GM18498 (cell line): ENCODE measurements around the gene CCDC97.
A peak's percentile ranks its signal among the peaks of the same experiment; 100 is the strongest.

ENCODE experiments used
- ATAC-seq: cut with Tn5 transposase; IDR thresholded peaks from one replicate; pipeline ENCODE4 v1.9.1; 2021; ENCODE audit warnings: mild to moderate bottlenecking, moderate library complexity; ENCODE audit not compliant: unreplicated experiment

CCDC97 gene

DNA sequence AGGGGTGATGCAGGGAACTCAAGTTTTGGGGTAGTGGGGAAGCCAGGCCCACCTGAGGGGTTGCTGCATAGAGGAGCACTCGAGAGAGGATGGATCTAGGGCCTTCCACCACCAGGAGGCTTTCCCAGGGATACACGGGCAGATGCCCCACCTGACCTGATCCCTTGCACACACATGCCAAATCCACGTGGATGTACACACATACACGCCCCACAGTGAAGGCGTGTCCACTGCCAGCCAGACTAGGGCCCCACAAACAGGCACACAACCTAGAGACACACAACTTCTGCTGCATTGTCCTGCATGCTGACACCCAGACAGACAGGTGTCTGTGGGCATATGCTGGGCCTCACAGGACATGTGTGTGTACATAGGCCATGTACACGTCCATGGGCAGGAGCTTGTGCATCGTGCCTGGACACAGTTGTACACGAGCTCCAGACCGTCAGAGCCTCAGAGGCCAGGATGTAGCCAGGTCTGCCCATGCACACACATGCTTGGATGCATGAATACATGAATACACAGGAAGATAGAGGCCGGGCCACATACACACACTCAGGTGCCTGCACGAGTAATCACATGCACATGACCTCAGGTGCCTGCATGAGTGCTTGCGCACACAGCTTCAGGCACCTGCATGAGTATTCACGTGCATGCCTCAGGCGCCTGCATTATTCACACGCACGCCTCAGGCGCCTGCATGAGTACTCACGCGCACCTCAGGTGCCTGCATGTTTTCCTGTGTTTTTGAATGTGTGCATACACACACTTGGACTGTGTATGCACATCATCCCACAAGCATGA is 8.9 kb downstream of the CCDC97 start:
- ATAC-seq: no peak

DNA sequence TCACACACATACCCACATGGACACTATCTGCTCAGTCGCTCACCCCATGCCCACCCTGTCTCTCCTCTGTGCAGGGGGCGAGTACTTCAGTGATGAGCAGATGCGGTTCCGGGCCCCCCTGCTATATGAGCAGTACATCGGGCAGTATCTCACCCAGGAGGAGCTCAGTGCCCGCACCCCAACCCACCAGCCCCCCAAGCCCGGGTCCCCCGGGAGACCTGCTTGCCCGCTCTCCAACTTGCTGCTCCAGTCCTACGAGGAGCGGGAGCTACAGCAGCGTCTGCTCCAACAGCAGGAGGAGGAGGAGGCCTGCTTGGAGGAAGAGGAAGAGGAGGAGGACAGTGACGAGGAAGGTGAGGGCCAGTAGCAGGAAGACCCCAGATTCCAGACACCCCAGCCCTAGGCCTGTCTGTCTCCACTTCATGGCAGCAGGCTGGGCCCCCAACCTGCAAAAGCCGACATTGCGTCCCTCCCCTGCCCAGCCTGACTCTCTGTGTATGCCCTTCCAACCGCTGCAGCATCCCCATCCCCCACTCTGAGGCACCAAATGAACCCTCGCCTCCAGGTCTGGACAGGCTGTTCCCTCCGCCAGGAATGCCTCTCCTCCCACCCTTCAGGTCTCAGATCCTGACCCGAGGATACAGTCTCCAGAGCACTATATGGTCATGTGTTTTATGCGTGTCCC is 9.7 kb downstream of the CCDC97 start:
- ATAC-seq: no peak

DNA sequence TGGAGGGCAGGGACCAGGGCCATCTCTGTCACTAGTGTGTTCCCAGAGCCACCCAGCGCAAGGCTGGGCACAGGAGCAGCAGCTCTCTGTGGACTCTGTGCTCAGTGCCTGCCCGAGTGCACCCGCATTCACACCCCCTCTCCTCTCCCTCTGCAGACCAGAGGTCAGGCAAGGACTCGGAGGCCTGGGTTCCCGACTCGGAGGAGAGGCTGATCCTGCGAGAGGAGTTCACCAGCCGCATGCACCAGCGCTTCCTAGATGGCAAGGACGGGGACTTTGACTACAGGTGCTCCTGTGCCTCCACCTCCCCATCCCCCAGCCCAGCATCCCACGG is 10.2 kb downstream of the CCDC97 start:
- ATAC-seq: no peak

DNA sequence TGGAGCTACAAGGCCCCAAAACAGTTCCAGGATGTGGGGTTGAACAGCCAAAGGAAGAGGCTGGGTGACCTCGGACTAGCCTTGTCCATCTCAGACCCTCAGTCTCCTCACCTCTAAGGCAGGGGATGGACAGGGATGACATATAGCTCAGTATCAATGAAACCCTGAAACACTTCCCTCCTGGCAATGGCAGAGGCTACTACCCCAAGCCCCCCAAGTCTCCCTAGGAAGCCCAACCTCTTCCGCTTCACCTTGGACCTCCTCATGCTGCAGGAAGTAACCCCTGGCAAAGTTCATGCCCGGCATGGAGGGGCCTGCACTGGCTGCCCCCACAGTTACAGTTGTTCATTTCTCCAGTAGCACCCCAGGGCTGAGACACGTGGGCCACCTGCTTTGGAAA is 10.6 kb downstream of the CCDC97 start:
- ATAC-seq: no peak

DNA sequence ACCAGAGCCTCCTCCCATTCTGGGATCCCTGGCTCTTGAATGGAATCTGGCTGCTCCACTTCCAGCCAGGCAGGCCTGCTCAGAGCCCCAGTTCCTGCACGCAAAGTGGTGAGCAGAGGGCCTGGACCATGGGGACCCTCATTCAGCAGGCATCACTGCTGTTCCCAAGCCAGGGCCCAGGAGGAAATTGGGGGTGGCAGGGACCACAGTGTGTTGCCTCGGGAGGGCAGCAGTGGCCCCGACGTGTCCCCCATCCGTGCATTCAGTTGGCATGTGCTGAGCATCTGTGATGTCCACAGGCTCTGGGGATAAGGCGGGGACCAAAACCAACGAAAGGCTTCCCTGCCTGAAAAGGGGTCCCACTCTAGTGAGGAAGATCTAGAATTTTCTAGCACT is 11.2 kb downstream of the CCDC97 start:
- ATAC-seq: no peak

DNA sequence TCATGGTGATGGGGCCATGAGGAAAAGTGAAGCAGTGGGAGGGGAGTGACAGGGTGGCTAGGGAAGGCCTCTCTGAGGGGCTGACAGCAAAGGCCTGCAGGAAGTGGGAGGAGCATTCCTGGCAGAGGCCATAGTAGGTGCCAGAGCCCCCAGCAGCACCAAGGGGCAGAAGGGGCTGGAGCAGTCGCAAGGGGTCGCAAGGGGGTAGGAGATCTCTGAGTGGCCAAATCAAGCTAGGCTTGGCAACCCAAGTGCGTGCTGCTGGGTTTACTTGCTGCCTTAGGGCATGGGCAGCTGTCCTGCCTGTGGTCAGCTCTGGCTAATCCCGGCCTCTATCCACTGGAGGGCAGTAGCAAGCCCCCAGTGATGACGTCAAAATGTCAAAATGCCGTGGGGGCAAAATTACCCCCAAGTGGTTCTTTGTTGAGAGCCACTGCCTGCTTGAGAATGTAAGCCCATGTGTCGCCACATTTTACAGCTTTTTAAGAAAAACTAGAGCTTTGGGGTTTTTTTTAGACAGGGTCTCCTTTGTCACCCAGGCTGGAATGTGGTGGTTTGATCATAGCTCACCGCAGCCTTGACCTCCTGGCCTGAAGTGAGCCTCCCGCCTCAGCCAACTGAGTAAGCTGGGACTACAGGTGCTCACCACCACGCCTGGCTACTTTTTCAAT is 11.8 kb downstream of the CCDC97 start:
- no peak for ATAC-seq

DNA sequence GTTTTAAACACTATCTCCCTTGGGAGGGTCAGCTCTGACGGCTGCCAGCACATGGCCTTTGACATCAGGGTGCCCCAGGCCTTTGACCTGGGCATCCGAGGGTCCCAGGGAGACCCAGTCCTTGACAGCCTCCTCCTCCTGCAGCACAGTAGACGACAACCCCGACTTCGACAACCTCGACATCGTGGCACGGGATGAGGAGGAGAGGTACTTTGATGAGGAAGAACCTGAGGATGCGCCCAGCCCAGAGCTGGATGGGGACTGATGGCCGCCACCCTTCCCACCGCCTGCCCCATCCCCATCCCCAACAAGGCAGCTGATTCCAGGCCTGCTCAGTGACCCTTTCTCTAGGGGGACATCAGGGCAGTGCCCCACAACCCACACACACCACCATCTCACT is 12.5 kb downstream of the CCDC97 start:
- ATAC-seq: no peak

DNA sequence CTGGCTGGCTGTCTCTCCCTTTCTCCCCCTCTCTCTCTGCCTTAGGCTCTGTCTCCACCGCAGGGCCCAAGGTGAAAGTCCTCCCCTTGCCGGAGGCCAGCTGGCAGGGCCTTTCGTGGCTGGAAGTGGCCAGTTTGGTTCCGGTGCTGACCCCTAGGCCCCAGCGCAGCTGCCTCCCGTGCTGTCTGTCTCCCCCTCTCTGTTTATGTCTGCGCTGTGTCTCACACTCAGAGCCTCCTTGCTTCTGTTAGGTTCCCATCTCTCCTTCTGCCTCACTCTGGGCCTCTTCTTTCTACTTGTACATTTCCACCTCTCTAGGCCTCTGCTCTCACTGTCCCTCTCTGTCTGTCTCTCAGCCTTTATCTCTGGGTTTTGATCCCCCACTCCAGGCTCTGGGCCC is 13.1 kb downstream of the CCDC97 start:
- no peak for ATAC-seq

DNA sequence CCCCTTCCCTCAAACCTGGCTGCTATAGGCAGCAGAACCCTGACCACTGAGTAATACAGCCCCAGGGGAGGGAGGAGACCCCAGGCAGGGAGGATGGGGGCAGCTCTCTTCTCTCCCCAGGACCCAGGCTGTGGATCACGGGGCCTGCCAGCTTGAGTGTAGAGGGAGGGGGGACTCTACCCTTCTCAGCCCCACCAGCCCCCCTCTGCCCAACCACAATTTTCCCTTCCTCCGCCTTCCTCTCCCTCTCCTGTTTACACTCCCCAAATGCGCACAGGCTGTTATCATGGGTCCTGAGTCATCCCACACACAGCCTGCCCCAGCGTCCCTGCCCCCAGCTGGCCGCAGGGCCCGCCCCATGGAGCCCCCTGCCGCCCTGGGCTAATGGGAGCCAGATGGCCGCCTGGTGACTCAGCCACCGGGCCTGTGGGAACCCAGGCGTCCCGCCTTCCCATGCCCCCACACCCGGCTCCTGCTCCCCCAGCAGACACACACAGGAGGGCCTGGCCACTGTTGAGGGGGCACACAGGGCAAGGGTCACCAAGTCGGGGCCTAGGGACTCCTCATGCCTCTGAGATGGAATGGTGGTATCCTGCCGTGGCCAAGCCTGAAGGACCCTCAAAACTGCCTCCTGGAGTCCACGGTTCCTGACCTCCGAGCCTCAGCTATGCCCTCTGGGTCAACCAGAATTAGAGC is 13.6 kb downstream of the CCDC97 start:
- ATAC-seq: no peak

DNA sequence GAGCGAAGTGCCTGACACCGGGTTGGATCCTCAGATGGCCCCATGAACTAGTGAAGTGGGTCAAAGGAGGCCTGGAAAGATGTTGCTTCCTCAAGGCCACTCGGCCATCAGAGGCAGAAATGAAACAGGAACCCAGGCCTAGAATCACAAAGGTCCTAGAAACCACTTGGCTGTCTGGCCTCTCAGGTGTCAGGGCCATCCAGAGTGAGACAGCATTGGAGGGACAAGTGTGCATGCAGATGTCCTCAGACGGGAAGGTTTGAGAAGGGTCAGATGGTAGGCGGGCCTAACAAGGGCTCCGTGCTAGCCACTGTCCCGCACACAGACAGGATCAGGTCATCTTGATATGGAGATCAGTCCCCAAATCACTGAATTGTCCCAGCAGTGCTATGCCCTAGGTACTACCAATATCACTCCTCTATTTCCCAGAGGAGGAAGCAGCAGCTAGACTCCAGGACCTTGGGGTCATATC is 14.3 kb downstream of the CCDC97 start:
- ATAC-seq: no peak

DNA sequence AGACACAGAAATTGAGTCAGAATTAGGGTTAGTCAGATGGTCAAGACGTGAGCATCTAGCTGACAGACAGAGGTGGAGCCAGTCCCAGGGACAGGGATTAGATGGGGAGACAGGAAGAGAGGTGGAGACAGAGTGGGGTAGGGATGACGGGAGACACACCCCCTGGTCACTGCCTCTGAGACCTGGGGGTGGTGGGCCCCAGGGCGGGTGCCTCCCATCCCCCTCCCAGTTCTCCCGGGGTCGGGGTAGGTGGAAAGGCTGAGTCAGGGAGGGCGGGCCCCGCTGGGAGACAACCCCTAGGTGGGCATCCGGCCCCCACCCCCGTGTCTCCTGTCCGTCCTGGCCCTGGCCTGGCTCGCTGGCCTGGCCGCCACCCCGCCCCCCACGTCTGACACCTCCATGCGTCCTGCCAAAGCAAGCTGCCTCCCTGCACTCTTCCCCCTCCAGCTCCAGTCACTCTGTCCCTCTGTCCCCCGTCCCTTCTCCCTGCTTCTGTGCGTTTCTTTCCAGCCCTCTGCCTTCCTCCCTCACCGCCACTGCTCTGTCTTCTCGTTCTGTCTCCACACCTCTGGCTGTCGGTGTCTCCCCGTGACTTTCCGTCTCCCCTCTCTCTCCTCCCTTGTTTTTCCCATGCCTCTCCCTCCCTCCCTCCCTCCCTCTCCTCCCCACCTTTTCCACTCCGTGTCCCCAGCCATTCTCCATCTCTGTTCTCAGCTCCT is 15.1 kb downstream of the CCDC97 start:
- ATAC-seq: no peak

DNA sequence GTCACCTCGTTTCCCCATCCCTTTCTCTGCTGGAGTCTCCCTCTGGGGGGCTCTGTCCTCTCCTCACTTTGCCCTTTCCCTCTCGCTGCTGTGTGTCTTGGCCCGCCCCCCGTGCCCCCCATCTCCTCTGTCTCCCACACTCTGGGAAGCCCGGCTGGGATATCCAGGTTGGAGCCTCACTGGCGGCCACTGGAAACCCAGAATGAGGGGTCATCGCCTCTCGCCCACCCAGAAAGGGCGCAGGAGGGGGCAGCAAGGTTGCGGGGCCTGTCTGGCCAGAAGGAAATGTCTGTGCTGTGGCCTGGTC is 15.6 kb downstream of the CCDC97 start:
- ATAC-seq: no peak

DNA sequence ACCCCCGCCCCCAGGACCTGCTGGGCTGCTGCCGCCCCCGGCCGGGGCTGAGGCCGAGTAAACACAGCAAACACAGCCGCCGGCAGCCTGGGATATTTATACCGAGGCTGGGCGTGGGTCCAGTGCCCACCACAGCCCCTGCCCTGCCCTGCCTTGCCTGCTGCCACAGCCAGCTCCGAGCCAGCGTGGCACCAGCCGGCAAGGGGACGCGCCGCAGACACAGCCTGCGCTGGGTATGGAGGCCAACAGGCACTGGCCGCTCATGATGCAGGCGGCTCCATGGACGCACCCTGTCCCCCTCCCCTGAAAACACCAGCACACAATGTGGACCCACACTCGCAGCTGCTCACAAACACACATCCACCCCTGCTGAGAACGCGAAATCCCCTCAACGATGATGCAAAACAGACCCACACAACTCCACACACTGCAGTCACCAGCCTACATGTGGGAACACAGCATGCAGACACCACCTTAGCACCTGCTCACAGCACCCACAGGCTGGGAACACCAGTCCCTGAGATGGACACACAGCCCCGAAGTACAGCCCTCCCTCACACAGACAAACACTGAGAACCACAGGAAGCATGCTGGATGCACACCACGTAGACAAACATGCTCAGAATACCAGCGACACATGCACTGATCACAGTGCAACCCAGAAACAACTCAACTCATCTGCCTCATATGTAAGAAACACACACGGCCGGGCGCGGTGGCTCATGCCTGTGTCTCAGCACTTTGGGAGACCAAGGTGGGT is 16.2 kb downstream of the CCDC97 start:
- ATAC-seq: no peak

DNA sequence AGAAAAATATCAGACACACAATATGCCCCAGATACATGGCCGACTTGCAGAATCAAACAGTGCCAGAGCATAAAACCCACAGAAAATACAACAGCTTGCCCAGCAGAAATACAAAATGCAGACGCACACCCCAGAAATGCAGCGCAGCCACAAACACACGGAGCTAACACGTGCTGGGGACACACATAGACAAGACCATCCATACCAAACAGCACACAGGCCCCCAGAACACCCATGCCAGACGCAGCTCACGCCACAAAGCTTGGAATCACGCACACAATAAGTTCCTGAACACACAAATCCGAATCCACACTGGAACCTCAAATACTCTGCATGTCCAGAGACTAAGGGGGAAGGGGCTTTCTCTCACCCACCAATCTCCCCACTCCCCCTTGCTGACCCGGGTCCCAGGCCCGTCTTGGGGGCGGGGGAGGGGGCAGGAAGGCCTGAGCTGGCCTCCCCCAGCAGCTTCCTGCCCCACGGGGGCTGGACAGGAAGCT is 17.2 kb downstream of the CCDC97 start:
- no peak for ATAC-seq

DNA sequence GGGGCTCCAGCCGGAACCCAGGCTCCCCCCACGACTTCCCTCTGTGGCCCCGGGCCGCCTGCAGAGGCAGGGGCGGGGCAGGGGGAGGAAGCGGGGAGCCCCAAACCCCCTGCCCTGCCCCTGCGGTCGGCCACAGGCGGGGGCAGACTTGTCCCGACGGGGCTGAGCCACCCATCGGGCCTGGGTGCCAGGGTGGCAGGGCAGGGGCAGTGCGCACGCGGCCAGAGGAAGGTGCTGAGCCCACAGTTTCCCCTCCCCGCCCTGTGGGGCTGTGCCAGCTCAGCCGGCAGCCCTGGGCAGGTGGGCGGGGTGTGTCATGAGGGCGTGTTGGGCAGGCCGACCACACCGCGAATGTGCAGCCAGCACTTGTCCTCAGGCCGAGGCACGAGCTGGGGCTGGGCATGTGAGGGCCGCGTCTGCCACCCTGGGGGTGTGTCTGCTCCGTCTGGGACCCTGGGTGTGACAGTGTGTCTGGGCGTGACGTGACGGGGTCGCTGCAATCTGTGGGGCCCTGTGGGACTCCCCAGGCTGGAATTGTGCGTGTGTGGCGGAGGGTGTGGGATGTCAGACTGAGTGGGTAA is 17.7 kb downstream of the CCDC97 start:
- ATAC-seq: peak; percentile 72

DNA sequence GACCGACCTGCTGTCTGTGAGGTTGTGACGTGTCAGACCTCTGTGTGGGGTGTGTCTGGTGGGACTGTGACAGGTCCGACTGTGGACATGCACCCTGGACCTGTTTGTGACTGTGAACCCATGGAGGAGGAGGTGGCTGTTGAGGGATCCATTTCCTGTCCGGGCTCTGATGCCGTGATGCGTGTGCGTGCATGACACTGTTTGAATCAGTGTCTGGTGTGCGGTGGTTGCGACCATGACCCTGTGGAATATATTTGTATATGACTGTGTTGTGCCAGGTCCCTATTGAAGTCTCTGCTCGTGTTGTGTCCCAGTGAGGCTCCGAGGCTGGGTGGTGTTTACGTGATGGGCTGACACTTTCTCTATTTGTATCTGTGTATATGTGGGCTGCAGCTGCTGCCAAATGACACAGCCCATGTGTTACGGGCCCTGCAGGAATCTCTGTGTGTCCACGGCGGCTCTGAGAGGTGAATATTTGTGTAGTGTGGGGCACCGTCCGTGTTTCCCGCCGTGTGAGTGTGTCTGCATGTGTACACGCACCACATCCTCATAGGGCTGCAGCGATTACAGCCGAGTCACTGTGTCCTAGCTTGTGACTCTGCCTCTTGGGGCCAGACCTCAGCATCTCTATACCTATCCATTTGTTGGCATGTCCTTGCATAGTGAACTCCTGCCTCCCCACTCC is 18.3 kb downstream of the CCDC97 start:
- ATAC-seq: peak; percentile 8

DNA sequence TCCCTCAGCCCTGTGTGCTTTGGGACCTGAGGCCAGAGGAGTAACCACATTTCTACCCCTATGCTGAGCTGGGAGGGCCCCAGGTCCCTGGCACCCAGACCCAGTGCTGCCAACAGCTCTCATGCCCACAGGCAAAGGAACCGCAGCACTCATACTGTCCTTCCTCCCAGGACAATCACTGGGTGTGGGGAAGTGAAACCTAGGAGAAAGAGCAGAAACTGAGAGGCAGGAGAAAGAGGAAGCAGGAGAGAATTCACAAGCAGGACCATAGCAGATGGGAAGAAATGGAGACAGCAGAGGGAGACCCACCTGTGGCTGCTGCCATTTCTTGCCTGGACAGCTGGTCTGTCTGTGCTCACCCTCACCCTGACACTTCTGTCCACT is 18.9 kb downstream of the CCDC97 start:
- no peak for ATAC-seq

DNA sequence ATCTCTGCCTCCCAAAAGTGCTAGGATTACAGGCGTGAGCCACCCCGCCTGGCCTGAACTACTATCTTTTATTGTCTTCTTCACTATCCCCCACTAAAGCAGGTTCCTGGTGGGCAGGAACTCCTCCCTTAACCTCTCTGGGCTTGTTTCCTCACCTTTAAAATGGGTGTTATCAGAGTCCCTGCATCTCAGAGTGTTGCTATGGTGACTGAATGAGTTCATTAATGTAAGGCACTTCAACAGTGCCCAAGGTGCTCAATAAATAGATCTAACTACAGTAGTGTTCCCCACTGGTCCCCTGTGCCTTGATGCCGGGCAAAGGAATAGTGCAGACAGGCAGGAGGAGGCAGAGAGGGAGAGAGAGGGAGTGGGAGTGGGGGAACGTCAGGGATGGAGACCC is 20.5 kb downstream of the CCDC97 start:
- no peak for ATAC-seq
